Measurements from ENCODE around the gene SERPINB4.

SERPINB4 gene

DNA sequence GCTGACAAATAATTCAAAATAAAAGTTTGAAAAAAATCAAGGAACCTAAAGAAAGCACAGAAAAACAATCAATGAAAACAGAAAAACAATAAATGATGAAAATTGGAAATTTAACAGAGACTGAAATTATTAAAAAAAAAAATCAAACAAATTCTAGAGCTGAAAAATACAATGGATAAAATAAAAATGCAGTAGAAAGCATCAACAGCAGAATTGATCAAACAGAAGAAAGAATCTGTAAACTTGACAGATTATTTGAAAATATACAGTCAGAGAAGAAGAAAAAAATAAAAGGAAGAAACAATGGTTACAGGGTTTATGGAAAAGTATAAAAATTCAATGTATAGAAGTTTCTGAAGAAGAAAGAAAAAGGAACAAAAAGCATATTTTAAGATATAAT is 16.2 kb downstream of the SERPINB4 start:
- DNase-seq (ENCODE audit: low spot score), result no peak

DNA sequence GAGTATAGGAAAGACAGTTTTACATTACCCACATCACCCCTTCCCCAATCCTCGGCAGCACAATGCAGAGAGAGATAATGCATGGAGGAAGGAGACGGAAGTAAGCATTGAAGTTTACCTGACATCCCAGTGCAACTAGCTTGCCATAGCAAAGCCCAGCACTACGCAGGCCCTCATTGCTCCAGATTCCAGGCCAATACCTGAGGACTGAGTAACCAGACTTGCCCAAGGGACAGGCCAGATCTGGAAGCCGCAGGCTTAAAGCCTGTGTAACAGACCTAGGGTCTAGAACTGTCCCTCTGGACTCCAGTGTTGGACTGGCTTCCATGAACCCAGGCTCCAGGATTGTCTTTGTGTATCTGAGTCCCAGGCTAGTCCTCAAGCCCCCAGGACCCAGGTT is 17.6 kb downstream of the SERPINB4 start:
- no peak for DNase-seq (ENCODE audit: low spot score)

DNA sequence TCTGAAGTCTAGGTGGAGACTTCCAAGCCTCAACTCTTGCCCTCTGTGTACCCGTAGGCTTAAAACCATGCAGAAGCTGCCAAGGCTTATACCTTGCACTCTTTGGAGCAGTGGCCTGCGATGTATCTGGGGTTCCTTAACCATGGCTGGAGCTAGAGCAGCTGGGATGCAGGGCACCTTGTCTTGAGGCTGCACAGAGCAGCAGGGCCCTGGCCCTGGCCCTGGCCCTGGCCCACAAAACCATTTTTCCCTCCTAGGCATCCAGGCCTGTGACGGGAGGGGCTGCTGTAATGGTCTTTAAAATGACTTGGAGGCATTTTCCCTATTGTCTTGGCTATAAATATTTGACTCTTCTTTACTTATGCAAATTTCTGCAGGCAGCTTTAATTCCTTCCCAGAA is 19.2 kb downstream of the SERPINB4 start:
- no peak for DNase-seq (ENCODE audit: low spot score)

DNA sequence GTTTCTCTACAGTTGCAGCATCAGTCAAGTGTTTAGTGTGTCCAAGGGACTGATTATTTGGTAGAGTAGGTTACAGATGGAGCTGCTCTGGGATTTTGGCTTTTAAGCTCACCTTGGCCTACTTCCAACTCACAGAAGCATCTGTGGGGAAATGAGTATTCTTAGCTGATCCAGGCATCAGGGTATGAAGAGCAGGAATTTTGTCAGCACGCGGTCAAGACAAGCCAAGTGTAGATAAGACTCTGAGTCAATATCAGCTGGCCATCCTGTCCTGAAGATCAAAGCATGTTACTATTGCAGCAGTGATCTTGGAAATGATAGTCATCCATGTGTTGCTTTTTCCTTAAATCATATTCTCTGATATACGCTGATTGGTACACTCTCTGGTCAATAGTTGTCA is 24.4 kb downstream of the SERPINB4 start:
- DNase-seq (ENCODE audit: low spot score), result no peak

DNA sequence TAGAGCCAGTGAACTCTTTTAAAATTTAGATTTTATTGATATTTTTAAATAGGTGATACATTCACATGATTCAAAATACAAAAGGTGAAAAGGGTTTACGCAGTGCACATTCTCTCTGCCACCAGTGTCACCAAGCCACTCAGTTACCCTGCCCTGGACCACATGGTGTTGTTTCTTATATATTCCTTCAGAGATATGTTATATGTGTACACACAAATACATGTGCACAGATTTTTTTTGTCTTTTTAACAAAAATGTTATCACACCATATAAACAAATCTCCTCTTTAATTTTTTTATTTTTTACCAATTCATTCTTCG is 26.2 kb downstream of the SERPINB4 start:
- DNase-seq (ENCODE audit: low spot score), result no peak

- DNase-seq (ENCODE audit: low spot score), result no peak
These were observed 26.8 kb downstream of the SERPINB4 start for GRCh38 chr18:63617049-63617914.

GRCh38 chr18:63613420-63613819 is 30.6 kb downstream of the SERPINB4 start:
- DNase-seq (ENCODE audit: low spot score), result no peak

GRCh38 chr18:63606526-63606925 is 37.5 kb downstream of the SERPINB4 start:
- no peak for DNase-seq (ENCODE audit: low spot score)

DNA sequence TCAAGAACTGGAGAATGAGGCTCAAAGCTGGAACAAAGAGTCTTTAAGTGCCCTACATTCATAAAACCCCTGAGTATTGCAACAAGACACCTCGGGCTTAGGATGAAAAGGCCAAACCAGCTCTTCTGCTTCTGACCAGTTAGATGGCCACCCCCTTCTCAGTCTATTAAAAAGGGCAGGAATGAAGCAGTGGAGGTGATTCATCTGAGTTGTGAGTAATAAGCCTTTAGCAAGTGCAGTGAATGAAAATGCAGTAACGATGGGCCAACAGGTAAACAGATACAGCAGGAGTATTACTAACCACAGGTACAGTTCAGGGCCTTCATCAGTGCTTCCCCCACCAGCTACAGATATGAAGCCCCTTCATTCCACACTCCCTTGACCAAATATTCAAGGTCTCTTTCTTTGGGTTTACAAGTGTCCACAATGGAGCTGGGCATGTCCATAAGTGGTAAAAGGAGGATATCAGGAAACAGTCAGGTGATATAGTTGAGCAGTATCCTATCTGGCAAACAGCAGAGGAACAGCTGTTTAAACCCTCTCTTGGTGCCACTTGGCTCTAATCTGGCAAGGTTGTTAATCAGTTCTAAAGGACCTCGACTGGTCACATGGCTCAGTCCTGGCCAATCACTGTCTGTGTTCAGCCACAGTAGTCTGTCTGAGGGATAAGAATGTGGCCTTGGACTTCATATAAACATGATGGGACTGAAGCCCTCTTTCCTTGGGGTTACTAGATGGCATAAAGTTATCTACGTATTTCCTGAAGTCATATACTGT is 39.1 kb downstream of the SERPINB4 start:
- no peak for DNase-seq (ENCODE audit: low spot score)

GRCh38 chr18:63603772-63604171 is 40.3 kb downstream of the SERPINB4 start:
- no peak for DNase-seq (ENCODE audit: low spot score)

- DNase-seq (ENCODE audit: low spot score), result no peak
These were observed 40.7 kb downstream of the SERPINB4 start for GRCh38 chr18:63603355-63603754.

DNA sequence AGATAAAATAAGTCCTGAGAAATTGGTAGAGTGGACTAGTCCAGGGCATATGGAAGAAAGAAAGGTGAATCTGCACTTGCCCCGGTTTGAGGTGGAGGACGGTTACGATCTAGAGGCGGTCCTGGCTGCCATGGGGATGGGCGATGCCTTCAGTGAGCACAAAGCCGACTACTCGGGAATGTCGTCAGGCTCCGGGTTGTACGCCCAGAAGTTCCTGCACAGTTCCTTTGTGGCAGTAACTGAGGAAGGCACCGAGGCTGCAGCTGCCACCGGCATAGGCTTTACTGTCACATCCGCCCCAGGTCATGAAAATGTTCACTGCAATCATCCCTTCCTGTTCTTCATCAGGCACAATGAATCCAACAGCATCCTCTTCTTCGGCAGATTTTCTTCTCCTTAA is 47.1 kb downstream of the SERPINB4 start:
- DNase-seq (ENCODE audit: low spot score), result no peak

DNA sequence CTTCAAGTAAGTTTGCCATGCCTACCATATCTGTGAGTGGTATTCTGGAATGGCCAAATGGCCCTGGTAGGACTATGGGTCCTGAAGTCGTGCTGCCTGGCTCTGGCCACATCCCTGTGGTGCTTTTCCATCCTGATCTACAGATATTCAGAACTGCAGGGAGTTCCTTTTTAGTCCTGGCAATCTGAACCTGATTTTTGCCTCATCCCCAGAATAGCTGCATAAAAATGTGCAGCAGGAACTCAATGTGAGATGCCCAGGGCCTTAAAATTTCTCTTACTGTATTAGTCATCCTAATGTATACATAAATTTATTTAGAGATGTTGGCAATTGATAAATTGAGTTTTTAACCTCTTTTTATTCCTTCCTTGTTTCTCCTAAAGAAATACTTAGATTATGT is 51.6 kb downstream of the SERPINB4 start:
- DNase-seq (ENCODE audit: low spot score), result no peak

DNA sequence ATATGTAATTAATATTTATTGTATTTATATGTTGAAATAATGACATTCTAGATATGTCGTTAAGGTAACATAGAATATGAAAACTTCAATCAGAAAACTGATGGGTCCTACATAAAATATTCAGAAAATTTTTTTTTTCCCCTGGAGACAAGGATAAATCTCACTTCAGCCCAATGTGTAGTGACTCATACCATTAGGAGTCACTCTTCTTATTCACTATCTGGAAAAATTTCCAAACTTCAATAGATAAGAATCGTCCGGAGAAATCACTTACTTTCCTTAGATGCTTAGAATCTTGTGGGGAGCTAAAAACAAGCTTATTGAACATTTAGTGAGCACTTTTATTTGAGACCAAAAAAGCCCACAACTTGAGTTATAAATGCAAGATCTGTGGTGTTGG is 52.3 kb downstream of the SERPINB4 start:
- DNase-seq (ENCODE audit: low spot score), result no peak

DNA sequence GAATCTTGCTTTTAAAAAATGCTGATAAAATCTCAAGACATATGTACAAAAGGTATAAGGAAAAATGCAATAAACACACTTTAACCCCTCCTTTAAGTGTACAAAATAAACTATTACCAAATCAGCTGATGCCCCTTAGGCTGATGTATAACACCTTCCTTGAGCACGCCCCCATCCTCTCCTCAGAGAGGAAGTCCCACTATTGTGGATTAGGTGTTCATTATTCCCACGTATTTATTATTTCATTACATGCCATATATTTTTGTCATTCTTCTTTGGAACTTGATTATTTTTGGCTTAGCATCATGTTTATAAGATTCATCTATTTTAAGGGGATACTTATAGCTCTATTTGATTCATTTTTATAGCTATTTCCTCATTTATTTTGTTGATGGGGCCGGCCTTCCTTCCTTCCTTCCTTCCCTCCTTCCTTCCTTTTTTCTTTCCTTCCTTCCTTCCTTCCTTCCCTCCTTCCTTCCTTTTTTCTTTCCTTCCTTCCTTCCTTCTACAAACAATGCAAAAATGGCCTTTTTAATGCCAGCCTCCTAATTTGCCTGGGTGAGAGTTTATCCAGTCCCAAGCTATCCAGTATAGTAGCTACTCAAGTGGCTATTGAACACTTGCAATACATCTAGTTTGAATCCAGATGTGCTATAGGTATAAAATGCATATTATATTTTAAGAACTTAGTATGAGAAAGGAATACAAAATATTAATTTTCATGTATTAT is 52.9 kb downstream of the SERPINB4 start:
- DNase-seq (ENCODE audit: low spot score), result no peak

- DNase-seq (ENCODE audit: low spot score), result no peak
These were observed 53.7 kb downstream of the SERPINB4 start for GRCh38 chr18:63590373-63590772.

GRCh38 chr18:63588909-63589308 is 55.1 kb downstream of the SERPINB4 start:
- no peak for DNase-seq (ENCODE audit: low spot score)

All from CD4-positive, alpha-beta T cell treated with Interleukin-6 at 100 ng/mL for 8 hours (primary cell).